Measurements from ENCODE around the gene PRDM16.

DNA sequence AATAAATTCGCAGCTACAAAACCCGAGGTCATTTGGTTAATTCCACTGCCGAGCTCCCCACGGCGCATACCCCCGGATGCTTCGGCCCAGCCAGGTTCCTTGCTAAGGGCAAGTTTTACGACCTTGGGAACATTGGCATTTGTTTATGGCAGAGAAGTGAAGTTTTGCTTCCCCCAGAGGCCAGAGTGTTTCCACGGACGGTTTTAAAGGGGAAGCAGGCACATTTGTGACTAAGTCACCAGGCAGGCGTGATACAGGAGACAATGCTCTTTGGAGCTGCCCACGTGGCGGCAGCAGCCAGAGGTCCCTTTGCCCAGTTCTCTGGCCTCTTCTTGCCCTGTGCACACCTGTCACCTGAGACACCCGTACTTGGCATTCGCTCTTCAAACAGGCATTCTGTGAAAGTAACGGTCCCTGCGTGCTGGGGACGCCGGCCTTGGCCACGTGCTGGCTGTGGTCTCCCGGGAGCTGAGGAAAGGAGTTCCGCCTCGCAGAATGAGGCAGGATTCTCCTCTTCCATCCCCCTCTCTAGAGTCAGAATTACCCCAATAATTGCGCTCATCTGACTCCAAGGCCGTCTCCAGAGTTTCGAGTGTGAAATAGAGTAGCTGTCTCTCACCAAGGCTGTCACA, 138.3 kb downstream of the PRDM16 start:
- TF ChIP-seq POLR2AphosphoS5 (IDR thresholded peaks at IDR 0.05; ENCODE audit: low read depth) (no peak), EZH2phosphoT487 (IDR thresholded peaks at IDR 0.05; ENCODE audit: unreplicated experiment) (no peak), ZNF114 (CRISPR knock-in tag; IDR thresholded peaks at IDR 0.05) (no peak), CREB1 (CRISPR knock-in tag; IDR thresholded peaks at IDR 0.05; ENCODE audit: low read depth) (no peak), EZH2 (IDR thresholded peaks at IDR 0.05; ENCODE audit: low read depth, unreplicated experiment) (no peak), JUNB (IDR thresholded peaks at IDR 0.05; ENCODE audit: unreplicated experiment) (no peak), NANOG (IDR thresholded peaks at IDR 0.05; ENCODE audit: borderline replicate concordance) (no peak), ZNF331 (CRISPR knock-in tag; IDR thresholded peaks at IDR 0.05; ENCODE audit: low read depth) (no peak)
- TF ChIP-seq, protein P1, sequence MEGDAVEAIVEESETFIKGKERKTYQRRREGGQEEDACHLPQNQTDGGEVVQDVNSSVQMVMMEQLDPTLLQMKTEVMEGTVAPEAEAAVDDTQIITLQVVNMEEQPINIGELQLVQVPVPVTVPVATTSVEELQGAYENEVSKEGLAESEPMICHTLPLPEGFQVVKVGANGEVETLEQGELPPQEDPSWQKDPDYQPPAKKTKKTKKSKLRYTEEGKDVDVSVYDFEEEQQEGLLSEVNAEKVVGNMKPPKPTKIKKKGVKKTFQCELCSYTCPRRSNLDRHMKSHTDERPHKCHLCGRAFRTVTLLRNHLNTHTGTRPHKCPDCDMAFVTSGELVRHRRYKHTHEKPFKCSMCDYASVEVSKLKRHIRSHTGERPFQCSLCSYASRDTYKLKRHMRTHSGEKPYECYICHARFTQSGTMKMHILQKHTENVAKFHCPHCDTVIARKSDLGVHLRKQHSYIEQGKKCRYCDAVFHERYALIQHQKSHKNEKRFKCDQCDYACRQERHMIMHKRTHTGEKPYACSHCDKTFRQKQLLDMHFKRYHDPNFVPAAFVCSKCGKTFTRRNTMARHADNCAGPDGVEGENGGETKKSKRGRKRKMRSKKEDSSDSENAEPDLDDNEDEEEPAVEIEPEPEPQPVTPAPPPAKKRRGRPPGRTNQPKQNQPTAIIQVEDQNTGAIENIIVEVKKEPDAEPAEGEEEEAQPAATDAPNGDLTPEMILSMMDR (conservative IDR thresholded peaks at IDR 0.05; ENCODE audit: low read depth in 2 of 2) = no peak
- TF ChIP-seq, protein P2, sequence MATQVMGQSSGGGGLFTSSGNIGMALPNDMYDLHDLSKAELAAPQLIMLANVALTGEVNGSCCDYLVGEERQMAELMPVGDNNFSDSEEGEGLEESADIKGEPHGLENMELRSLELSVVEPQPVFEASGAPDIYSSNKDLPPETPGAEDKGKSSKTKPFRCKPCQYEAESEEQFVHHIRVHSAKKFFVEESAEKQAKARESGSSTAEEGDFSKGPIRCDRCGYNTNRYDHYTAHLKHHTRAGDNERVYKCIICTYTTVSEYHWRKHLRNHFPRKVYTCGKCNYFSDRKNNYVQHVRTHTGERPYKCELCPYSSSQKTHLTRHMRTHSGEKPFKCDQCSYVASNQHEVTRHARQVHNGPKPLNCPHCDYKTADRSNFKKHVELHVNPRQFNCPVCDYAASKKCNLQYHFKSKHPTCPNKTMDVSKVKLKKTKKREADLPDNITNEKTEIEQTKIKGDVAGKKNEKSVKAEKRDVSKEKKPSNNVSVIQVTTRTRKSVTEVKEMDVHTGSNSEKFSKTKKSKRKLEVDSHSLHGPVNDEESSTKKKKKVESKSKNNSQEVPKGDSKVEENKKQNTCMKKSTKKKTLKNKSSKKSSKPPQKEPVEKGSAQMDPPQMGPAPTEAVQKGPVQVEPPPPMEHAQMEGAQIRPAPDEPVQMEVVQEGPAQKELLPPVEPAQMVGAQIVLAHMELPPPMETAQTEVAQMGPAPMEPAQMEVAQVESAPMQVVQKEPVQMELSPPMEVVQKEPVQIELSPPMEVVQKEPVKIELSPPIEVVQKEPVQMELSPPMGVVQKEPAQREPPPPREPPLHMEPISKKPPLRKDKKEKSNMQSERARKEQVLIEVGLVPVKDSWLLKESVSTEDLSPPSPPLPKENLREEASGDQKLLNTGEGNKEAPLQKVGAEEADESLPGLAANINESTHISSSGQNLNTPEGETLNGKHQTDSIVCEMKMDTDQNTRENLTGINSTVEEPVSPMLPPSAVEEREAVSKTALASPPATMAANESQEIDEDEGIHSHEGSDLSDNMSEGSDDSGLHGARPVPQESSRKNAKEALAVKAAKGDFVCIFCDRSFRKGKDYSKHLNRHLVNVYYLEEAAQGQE (IDR thresholded peaks at IDR 0.05; ENCODE audit: unreplicated experiment) = no peak
- TF ChIP-seq, protein P3, sequence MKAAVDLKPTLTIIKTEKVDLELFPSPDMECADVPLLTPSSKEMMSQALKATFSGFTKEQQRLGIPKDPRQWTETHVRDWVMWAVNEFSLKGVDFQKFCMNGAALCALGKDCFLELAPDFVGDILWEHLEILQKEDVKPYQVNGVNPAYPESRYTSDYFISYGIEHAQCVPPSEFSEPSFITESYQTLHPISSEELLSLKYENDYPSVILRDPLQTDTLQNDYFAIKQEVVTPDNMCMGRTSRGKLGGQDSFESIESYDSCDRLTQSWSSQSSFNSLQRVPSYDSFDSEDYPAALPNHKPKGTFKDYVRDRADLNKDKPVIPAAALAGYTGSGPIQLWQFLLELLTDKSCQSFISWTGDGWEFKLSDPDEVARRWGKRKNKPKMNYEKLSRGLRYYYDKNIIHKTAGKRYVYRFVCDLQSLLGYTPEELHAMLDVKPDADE (IDR thresholded peaks at IDR 0.05) = no peak

All from GM23338 (cell line).